CD4-positive, alpha-beta T cell (primary cell): ENCODE results near the gene TJP1. TPM values are rescaled to one million over a fixed set of nuclear protein-coding genes. Genes with fewer than 3 reads are reported as not detected.

ENCODE experiments used
- ATAC-seq: fragments of 200-7000 bp; cut with Tn5 transposase; one replicate; pipeline ENCODE4 v1.10.0; 2022; ENCODE audit warnings: mild to moderate bottlenecking; ENCODE audit not compliant: poor library complexity
- CTCF ChIA-PET: fragments of 350-600 bp; sonication (Branson Sonifier 250); formaldehyde crosslinking; loops from one replicate; lab custom pipeline; 2021; ENCODE audit warnings: antibody characterized with exemption, inconsistent platforms; lab: Charles Lee
- POLR2A ChIA-PET: fragments of 350-600 bp; sonication (Branson Sonifier 250); formaldehyde crosslinking; loops from one replicate; lab custom pipeline; 2021; ENCODE audit warnings: antibody characterized with exemption, inconsistent platforms; lab: Charles Lee
- DNase-seq, 14 experiments: peaks; one replicate each; pipeline ENCODE4 v3.0.0-alpha.2; 2013 to 2020; ENCODE audit warnings: mixed read lengths in 2 of 14
- H3K27ac ChIP-seq, 2 donors: one replicate each; pipeline versions ENCODE4 v1.5.1 to v1.7.0; 2013; ENCODE audit warnings: low read length in 2 of 2, low read depth in 1 of 2, mild to moderate bottlenecking in 1 of 2
- H3K27me3 ChIP-seq, 2 experiments: 1 replicate in 1 of 2; 2 replicates in 1 of 2; pipeline versions ENCODE4 v1.6.1 to v1.7.0; 2013; ENCODE audit warnings: low read length in 2 of 2, control low read depth in 1 of 2, mild to moderate bottlenecking in 1 of 2, moderate library complexity in 1 of 2; ENCODE audit not compliant: insufficient read depth in 2 of 2, control insufficient read depth in 1 of 2
- H3K36me3 ChIP-seq: one replicate; pipeline ENCODE4 v1.6.1; 2013; ENCODE audit warnings: low read length, control low read depth; ENCODE audit not compliant: insufficient read depth
- H3K4me1 ChIP-seq: one replicate; pipeline ENCODE4 v1.6.1; 2013; ENCODE audit warnings: low read length, control low read depth; ENCODE audit not compliant: insufficient read depth
- H3K4me3 ChIP-seq: one replicate; pipeline ENCODE4 v1.5.1; 2013; ENCODE audit warnings: mild to moderate bottlenecking, low read length, moderate library complexity
- H3K9me3 ChIP-seq, 2 experiments: 1 replicate in 1 of 2; 2 replicates in 1 of 2; pipeline versions ENCODE4 v1.6.1 to v1.7.0; 2013; ENCODE audit warnings: low read length in 2 of 2, mild to moderate bottlenecking in 2 of 2, control low read depth in 1 of 2, moderate library complexity in 1 of 2; ENCODE audit not compliant: control insufficient read depth in 1 of 2, insufficient read depth in 1 of 2
- H3K27ac Mint-ChIP-seq: one replicate; pipeline ENCODE4 v1.8.0; 2020; ENCODE audit warnings: mixed read lengths
- H3K27me3 Mint-ChIP-seq: one replicate; pipeline ENCODE4 v1.8.0; 2021; ENCODE audit warnings: mixed read lengths
- H3K36me3 Mint-ChIP-seq: one replicate; pipeline ENCODE4 v1.8.0; 2021; ENCODE audit warnings: low read depth, mixed read lengths
- H3K4me1 Mint-ChIP-seq: one replicate; pipeline ENCODE4 v1.8.0; 2021; ENCODE audit warnings: low read depth, mixed read lengths
- H3K4me3 Mint-ChIP-seq: one replicate; pipeline ENCODE4 v1.8.0; 2020; ENCODE audit warnings: mild to moderate bottlenecking, mixed read lengths
- H3K9me3 Mint-ChIP-seq: one replicate; pipeline ENCODE4 v1.8.0; 2020; ENCODE audit warnings: mixed read lengths
- CTCF ChIP-seq: fragments of 200-600 bp; IDR thresholded peaks from one replicate; pipeline ENCODE4 v1.8.0; 2022; ENCODE audit warnings: antibody characterized with exemption, mild to moderate bottlenecking
- intact Hi-C, 2 experiments: fragments of 100-400 bp; cut with DNase I in 1 of 2; cut with micrococcal nuclease in 1 of 2; formaldehyde crosslinking; loops; one replicate each; pipeline versions ENCODE4 v1.15.1 to v1.9.0; 2023 to 2025; cut with DNase I, micrococcal nuclease
- total RNA-seq, 174 experiments: library from RNA in 2 of 174; stranded (reverse) in 2 of 174; gene quantifications; one replicate each; pipeline ENCODE4 v1.2.3 and lab custom pipeline; 2021 to 2026

TJP1 gene
- total RNA-seq, 2 experiments from 2014 or later, result not detected

GRCh38 chr15:29821416-29822099, 710 bp downstream of the TJP1 start:
- H3K36me3 ChIP-seq, result no peaks in the 10 kb centered on the region
- DNase-seq (peak in 6 of 14 experiments; percentile 9 to 38 (median 18)), ATAC-seq (peak; percentile 51)
- H3K4me1 ChIP-seq, result peaks cover 21% of the 10 kb centered on the region
- H3K4me3 ChIP-seq, result peak overlapping the region; percentile 30
- H3K36me3 Mint-ChIP-seq, result peaks cover 5% of the 10 kb centered on the region
- H3K27ac Mint-ChIP-seq, result no peak overlapping the region
- H3K4me3 Mint-ChIP-seq, result peak overlapping the region; percentile 51
- H3K9me3 Mint-ChIP-seq, result peaks cover 7% of the 10 kb centered on the region
- intact Hi-C loops, result no loop called here
- POLR2A ChIA-PET, result no interaction called here
- peaks cover 72% of the 10 kb centered on the region for H3K27me3 Mint-ChIP-seq
- no peak overlapping the region for H3K27ac ChIP-seq
- H3K9me3 ChIP-seq, result peaks cover 29 to 33% of the 10 kb centered on the region in 2 experiments
- CTCF ChIA-PET, result no interaction called here
- peaks cover 37 to 60% of the 10 kb centered on the region in 2 experiments for H3K27me3 ChIP-seq
- TF ChIP-seq CTCF, result no peak
- peaks cover 27% of the 10 kb centered on the region for H3K4me1 Mint-ChIP-seq

GRCh38 chr15:29820394-29821154, 1.7 kb downstream of the TJP1 start:
- H3K9me3 Mint-ChIP-seq, result peaks cover 8% of the 10 kb centered on the region
- intact Hi-C loops, result no loop called here
- H3K27me3 Mint-ChIP-seq, result peaks cover 75% of the 10 kb centered on the region
- DNase-seq (no peak), ATAC-seq (no peak)
- peaks cover 40 to 62% of the 10 kb centered on the region in 2 experiments for H3K27me3 ChIP-seq
- H3K36me3 ChIP-seq, result no peaks in the 10 kb centered on the region
- peaks cover 5% of the 10 kb centered on the region for H3K36me3 Mint-ChIP-seq
- ChIA-PET CTCF (no interaction called here), POLR2A (no interaction called here)
- H3K4me3 Mint-ChIP-seq, result no peak overlapping the region
- peaks cover 29 to 36% of the 10 kb centered on the region in 2 experiments for H3K9me3 ChIP-seq
- H3K27ac Mint-ChIP-seq, result no peak overlapping the region
- no peak for TF ChIP-seq CTCF
- no peak overlapping the region for H3K4me3 ChIP-seq
- no peak overlapping the region for H3K27ac ChIP-seq
- peaks cover 19% of the 10 kb centered on the region for H3K4me1 Mint-ChIP-seq
- peaks cover 15% of the 10 kb centered on the region for H3K4me1 ChIP-seq

- Mint-ChIP-seq H3K36me3 (peaks cover under 1% of the 10 kb centered on the region), H3K4me3 (no peak overlapping the region), H3K4me1 (peaks cover 13% of the 10 kb centered on the region), H3K27me3 (peaks cover 75% of the 10 kb centered on the region), H3K9me3 (peaks cover 11% of the 10 kb centered on the region), H3K27ac (no peak overlapping the region)
- Histone ChIP-seq H3K9me3 (peaks cover 29 to 36% of the 10 kb centered on the region in 2 experiments), H3K27ac (no peak overlapping the region), H3K4me3 (no peak overlapping the region), H3K36me3 (no peaks in the 10 kb centered on the region), H3K27me3 (peaks cover 40 to 67% of the 10 kb centered on the region in 2 experiments), H3K4me1 (peaks cover 15% of the 10 kb centered on the region)
- ChIA-PET CTCF (no interaction called here), POLR2A (interaction anchor here (0.6 kb wide), 1 partner anchor 244 kb away, joined by 3 read pairs; no protein-coding TSS in a partner anchor)
- ATAC-seq, result no peak
- DNase-seq, result no peak
- intact Hi-C loops, result no loop called here
- no peak for TF ChIP-seq CTCF
These were observed 2.3 kb downstream of the TJP1 start for GRCh38 chr15:29819979-29820378.
